Measurements from ENCODE around the gene NSL1.
"Not testable (repeated sequence)": the region's sequence is repeated elsewhere in the genome, so short reads cannot be mapped to it uniquely, and the experiment has no call there.

NSL1 gene

DNA sequence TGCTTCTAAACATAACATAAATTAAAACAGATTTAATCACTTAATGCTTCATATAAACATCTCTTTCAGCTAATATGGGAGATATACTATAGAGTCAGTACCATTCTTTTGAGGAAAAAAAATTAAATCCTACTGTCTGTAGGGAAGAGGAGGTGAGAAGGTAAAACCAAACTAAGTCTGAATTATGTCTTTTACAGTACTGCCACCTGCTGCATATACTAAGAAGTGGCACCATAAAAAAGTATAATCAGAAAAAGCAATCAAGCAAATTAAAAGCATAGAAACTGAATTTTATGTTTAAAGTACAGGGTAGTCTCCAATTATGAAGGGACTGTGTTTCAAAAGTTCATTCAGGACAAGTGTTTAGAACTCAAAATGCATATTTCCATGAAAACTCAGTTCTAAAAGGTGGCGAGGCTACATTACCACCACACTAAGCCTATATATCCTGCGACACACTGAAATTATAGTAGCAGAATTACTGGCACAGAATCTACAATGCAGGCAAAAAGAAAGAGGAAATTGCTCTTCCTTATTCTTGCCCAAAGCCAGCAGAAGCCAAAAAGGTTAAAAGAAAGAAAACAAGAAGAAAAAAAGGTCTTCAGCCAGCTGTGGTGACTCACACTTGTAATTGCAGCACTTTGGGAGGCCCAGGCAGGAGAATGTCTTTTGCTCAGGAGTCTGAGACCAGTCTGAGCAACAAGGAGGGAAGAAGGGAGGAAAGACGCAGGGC, 9.0 kb downstream of the NSL1 start:
- peak; percentile 31 for DNase-seq (ENCODE audit: low spot score)

DNA sequence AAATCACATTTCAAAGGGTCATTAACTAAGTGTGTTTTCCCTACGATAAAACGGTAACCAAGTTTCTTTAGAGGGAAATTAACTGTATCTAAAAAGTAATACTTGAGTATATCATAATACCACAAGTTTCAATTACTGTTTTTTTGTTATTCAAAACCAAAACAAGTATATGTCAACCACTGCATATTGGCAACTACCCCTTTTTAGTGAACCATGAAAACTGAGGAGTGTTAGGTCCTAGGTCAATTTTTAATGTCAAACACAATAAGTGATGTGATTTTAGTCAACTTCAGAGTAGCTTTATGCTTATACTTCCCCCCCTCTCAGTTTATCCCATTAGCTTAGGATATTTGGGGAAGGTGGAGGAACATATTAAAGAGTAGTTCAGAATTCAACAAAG, 10.4 kb downstream of the NSL1 start:
- DNase-seq (ENCODE audit: low spot score) = no peak

DNA sequence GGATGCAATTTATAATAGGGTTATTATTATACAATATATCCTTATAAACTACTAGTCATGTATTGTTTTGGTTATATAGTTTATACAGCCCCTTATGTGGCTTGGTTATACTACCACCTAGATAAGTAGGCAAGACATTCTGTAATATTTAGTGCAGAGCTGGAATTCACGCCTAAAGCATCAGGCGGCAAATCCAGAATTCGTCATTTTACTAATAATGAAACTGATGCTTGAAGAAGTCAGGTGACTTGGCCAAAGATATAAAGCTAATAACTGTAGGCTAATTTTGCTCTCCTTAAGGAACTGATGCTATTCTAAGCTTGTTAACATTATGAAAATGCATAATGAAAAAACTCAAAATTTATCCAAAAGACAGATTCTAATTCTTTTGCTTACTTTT, 10.8 kb downstream of the NSL1 start:
- DNase-seq (ENCODE audit: low spot score) = no peak

DNA sequence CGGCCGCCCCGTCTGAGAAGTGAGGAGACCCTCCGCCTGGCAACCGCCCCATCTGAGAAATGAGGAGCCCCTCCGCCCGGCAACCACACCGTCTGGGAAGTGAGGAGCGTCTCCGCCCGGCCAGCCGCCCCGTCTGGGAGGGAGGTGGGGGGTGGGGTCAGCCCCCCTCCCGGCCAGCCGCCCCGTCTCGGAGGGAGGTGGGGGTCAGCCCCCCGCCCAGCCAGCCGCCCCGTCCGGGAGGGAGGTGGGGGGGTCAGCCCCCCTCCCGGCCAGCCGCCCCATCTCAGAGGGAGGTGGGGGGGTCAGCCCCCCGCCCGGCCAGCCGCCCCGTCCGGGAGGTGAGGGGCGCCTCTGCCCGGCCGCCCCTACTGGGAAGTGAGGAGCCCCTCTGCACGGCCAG, 12.5 kb downstream of the NSL1 start:
- not testable (repeated sequence) for DNase-seq (ENCODE audit: low spot score)

DNA sequence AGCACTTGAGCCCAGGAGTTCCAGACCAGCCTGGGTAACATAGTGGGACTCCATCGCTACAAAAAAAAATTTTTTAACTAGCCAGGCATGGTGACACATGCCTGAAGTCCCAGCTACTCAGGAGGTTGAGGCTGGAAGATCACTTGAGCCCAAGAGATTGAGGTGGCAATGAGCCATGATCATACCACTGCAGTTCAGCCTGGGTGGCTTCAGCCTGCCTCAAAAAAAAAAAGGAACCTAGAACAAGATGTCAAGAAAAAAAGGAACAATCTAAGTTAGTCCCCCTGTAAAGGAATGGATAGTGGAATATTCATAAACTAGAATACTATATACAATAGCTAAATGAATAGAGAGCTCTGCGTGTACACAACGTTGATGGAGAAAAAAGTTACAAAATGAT, 14.4 kb downstream of the NSL1 start:
- no peak for DNase-seq (ENCODE audit: low spot score)

DNA sequence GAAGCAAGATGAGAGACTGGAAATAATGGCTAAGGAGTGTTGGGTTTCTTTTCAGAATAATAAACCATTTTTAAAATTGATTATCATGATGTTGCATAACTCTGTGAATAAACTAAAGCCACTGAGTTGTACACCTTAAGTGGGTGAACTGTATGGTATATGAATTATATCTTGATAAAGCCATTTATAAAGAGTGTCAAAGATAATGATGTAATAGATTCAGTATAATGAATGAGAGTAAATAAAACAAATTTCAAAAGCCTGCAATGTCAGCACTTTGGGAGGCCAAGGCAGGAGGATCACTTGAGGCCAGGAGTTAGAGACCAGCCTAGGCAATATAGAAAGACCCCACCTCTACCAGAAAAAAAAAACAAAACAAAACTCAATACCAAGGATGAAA, 16.3 kb downstream of the NSL1 start:
- DNase-seq (ENCODE audit: low spot score) = no peak

DNA sequence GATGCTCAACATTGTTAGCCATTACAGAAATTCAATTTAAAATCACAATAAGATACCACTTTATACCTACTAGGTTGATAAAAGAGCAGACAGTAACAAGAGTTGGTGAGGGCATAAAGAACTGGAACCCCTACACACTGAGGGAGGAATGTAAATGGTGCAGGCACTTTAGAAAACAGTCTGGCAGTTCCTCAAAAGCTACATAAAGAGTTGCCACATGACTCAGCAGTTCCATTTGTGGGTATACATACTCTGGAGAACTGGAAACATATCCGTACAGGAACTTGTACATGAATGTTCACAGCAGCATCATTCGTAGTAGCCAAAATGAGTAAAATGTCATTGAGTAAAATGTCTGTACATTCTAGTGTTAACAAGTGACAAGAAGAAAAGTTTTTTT, 17.0 kb downstream of the NSL1 start:
- DNase-seq (ENCODE audit: low spot score) = peak; percentile 18

DNA sequence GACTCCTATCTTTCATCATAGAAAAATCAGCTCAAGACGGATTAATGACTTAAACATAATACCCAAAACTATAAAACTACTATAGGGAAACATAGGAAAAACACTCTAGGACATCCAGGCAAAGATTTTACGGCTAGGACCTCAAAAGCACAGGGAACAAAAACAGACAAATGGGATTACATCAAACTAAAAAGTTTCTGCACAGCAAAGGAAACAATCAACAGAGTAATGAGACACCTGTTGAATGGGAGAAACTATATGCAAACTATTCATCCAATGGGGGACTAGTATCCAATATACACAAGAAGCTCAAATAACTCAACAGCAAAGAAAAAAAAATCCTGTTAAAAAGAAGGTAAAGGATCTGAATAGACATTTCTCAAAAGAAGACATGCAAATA, 18.6 kb downstream of the NSL1 start:
- no peak for DNase-seq (ENCODE audit: low spot score)

DNA sequence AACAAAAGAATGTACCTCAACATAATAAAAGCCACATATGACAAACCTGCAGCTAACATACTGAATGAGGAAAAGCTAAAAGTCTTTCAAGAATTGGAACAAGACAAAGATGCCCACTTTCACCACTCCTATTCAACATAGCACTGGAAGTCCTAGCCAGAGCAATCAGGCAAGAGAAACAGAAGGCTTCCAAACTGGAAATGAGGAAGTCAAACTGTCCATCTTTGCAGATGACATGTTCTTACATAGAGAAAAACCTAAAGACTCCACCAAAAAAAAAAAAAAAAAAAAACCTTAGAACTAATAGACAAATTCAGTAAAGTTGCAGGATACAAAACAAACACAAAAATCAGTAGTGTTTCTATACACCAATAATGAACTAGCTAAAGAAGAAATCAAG, 20.2 kb downstream of the NSL1 start:
- DNase-seq (ENCODE audit: low spot score) = no peak

DNA sequence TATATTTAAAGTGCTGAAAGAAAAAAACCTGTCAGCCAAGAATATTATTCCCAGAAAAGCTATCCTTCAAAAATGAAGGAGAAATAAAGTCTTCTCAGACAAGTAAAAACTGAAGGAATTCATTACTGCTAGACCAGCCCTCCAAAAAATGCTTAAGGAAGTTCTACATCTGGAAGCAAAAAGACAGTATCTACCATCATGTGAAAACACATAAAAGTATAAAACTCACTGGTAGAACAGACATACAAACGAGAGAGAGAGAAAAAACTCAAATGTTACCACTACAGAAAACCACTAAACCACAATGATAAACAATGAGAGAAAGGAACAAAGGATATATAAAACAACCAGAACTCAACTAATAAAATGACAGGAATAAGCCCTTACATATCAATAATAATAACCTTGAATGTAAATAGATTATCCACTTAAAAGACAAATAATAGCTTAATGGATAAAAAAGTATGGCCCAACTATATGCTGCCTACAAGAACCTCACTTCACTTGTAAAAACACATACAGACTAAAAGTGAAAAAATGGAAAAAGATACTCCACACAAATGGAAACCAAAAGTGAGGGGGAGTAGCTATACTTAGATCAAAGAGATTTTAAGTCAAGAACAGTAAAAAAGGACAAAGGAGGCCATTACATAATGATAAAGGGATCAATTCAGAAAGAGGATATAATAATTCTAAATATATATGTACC, 22.0 kb downstream of the NSL1 start:
- DNase-seq (ENCODE audit: low spot score) = no peak

DNA sequence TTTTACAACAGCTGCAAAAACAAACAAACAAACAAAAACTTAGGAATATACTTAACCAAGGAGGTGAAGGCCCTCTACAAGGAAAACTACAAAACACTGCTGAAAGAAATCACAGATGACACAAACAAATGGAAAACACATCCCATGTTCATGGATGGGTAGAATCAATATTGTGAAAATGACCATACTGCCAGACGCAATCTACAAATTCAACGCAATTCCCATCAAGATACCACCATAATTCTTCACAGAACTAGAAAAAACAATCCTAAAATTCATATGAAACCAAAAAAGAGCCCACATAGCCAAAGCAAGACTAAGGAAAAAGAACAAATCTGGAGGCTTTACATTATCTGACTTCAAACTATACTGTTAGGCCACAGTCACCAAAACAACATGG, 24.8 kb downstream of the NSL1 start:
- DNase-seq (ENCODE audit: low spot score) = not testable (repeated sequence)

DNA sequence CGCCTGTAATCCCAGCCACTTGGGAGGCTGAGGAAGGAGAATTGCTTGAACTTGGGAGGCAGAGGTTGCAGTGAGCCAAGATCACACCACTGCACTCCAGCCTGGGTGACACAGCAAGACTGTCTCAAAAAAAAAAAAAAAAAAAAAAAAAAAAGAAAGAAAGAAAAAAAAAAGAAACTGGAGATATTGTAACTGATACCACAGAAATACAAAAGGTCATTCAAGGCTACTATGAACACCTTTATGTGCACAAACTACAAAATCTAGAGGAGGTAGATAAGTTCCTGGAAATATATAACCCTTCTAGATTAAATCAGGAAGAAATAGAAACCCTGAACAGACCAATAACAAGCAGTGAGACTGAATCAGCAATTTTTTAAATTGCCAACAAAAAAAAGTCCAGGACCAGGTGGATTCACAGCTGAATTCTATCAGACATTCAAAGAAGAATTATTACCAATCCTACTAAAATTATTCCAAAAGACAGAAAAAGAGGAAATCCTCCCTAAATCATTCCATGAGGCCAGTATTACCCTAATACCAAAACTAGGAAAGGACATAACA, 26.8 kb downstream of the NSL1 start:
- not testable (repeated sequence) for DNase-seq (ENCODE audit: low spot score)

DNA sequence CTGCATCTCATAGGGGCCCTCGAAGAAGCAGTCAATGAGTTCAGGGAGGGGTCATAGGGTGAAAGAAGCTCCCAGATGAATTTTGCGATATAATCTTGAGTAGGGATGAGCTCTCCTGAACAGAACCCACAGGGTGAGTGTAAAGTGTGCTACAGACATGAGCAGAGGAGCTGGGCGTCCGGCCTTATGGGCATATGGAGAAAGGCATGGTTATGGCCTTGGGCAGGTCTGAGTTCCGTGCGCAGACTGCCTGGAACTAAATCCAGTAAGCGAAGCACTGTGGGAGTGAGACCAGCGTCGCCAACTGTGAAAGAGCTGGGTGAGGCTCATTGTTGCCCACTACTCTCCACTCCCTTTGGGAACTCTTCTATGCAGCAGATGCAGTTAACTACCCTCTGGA, 28.7 kb downstream of the NSL1 start:
- DNase-seq (ENCODE audit: low spot score) = no peak

DNA sequence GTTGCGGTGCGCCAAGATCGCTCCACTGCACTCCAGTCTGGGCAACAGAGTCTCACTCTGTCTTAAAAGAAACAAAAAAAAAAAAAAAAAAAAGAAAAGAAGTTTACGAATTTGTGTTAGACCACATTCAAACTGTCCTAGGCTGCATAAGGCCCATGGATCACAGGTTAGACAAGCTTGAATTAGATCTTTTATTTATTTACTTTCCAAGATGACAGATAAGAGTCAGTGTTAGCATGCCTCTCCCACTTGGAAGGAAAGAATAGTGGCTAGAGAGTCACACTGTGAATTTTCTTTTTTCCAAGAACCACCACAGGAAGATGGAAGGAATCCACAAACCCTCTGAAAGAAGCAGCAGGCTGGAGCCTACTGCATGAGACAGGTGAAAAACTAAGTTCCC, 29.3 kb downstream of the NSL1 start:
- DNase-seq (ENCODE audit: low spot score) = no peak

DNA sequence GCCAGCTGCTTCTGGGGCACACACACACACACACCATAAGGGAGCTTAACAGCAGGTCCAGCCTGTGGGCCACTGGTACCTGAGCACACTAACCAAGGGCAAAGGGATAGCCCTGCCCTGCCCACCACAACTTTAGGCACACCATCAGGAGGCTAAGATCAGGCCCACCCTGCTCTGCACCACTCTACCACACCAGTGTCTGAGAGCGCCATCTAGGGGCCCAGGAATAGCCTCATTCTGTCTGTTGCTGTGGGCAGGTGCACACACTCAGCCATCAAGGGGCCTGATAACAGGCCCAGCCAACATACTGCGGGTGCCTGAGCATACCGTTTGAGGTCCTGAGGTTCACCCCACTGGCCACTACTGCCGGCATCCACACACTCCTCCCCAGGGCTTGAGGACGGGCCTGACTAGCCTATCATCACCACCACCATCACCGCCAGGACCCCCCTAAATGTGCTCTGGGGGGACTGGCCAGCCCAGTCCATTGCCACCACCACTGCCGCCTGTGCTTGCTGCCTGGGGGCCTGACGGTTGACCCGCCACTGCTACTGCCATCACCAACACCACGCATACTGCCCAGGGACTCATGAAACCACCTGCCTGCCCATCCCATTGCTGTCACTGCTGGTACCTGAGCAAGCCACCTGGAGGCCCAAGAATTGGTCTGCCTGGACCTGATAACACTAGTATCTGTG, 31.3 kb downstream of the NSL1 start:
- DNase-seq (ENCODE audit: low spot score) = peak; percentile 32

DNA sequence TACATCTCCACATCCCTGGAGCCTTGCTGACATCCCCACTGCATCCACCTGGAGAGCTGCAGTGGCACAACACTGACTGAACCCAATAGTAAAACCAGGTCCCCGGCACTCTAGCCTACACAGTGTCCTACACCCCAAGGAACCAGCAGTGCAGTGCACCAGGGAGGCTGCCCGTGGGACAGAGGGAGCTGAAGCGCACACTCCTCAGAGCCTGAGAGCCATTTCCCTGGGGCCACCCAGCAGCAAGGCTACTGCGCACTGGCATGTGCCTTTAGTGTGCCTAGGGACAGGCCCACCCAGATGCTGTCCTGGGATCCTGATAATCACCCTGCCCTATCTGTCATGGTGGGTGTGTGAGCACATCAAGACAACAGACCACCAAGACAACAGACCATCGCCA, 31.9 kb downstream of the NSL1 start:
- DNase-seq (ENCODE audit: low spot score) = no peak

DNA sequence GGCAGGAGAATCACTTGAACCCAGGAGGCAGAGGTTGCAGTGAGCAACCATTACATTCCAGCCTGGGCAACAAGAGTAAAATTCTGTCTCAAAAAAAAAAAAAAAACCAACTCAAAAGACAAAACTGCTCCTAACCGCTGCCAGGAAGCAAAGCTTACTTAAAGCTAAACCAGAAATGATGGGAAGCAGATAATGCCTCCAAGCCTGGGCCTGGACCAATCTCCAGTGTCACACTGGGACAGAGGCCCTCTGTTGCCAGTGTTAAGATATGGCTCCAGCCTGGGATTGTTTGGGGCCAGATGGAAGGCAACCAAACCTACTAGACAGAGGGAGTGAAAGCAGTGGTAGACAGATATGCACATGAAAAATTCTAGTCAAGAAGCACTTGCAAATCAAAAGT, 36.9 kb downstream of the NSL1 start:
- DNase-seq (ENCODE audit: low spot score) = no peak

DNA sequence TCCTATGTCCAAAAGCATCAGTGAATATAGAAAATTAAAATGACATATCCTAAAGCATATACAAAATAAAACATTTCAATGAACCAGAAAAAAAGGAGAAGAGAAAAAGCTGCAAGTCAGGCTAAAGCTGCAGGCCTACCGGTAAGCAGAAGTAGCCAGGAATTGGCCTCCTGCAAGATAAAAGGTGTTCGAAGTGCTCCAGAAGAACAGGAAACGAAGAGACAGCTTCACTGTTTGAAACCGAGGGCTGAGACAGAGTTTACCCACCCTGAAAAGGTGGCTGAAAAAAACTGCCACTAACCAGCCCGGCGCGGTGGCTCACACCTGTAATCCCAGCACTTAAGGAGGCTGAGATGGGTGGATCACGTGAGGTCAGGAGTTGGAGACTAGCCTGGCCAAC, 37.4 kb downstream of the NSL1 start:
- DNase-seq (ENCODE audit: low spot score) = no peak

DNA sequence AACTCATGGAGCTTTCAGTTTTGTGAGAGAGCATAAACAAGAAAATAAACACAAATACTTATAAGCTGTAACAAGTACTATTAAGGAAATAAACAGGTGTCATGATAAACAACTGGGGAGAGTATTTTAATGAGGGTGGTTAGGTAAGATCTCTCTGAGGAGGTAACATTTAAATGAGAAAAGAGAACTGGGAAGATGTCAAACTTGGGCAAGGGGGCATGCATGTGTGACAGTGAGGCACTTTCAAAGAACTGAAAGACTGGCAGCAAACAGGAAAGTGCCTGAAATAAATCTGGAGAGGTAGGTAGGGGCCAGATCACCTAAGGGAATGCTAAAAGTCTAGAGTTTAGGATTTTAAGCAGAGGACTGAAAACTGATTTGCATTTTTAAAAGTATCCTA, 37.8 kb downstream of the NSL1 start:
- DNase-seq (ENCODE audit: low spot score) = no peak

DNA sequence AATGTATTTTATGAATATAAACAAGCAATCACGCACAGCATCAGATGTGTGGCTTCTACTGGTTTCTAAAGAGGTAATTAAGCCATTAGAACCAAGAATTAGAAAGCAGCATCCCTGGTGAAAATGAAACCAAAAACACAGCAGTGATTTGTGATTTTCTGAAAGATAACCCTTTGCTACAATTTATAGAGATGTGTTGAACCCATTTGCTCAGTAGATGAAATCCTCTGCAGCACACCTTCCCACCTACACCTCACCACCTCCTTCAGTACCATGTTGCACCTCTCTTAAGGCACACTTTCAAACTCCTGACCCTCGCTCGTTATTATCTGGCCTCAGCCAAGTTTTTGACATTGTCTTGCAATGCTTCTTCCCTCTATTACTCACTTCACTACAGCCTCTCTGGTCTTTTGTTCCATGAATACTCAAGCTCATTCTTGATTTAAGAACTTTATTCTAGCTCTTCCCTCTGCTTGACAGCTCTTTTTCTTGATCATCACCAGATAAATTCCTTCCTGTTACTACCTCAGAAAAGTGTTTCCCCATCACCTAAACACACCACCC, 38.6 kb downstream of the NSL1 start:
- no peak for DNase-seq (ENCODE audit: low spot score)

DNA sequence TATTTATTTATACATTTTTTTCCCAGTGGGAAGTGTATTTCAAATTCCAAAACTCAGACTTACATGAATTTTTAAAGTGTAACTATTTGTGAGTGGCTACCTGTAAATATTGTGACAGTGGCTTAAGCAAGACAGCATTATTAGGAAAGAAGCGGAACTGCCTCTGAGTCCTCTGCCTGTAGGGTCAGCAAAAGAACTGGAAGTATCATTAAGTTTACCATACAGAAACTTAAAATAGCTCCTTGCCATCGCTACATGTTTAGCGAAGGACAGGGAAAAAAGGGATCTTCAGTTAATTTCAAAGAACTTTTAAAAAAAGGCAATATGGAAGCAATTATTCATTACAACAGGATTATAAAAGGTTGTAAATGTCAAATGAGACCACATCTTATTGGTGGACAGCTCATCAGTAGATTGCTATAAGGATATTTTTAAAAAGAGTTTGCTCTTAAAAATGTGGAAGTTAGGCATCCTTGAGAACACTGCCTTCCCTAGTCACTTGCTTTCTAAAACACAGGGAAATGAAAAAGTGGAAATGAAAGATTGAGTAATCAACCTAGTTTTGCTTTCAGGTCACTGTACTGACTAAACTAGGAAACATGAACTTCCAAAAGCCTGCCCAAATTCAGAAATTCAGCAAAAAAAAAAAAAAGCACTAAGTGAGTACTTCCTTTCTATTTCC, 39.2 kb downstream of the NSL1 start:
- no peak for DNase-seq (ENCODE audit: low spot score)
